ENCODE results near the gene FPR3. TPM values are rescaled to one million over a fixed set of nuclear protein-coding genes. Genes with fewer than 3 reads are reported as not detected.

Gene FPR3
- total and polyA plus RNA-seq, 4 donors: 5.5 to 19.1 (median 11.2) TPM

DNA sequence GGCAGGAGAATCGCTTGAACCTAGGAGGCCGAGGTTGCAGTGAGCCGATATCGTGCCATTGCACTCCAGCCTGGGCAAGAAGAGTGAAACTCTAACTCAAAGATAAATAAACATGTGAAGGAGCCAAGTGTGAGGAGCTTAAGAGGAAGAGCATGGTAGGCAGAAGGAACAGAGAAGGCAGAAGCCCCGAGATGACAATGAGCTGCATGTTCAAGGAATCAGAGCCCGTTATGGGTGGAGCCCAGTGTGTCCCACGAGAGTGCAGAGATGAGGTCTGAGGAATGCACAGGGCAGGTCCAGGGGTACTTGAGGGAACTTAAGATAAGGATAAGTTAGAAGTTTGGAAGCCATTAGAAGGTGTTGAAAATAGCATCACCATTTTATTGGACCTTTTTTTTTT is 33.3 kb upstream of the FPR3 start:
- Histone ChIP-seq H3K36me3 (ENCODE audit: control insufficient read depth in 4 of 4, insufficient read depth in 4 of 4, low read length in 4 of 4) (no peaks in the 10 kb centered on the region), H3K9ac (ENCODE audit: insufficient read depth in 1 of 2, low read length in 2 of 2) (no peak overlapping the region), H3K4me1 (ENCODE audit: control insufficient read depth in 5 of 5, insufficient read depth in 5 of 5, low read length in 5 of 5) (no peaks in the 10 kb centered on the region), H3K9me3 (ENCODE audit: control insufficient read depth in 4 of 4, insufficient read depth in 3 of 4, low read length in 3 of 4) (no peaks in the 10 kb centered on the region), H3K27ac (ENCODE audit: low read depth in 1 of 2, low read length in 1 of 2) (no peak overlapping the region), H3K4me3 (no peak overlapping the region), H3K27me3 (ENCODE audit: control insufficient read depth in 3 of 3, insufficient read depth in 3 of 3, low read length in 2 of 3) (peaks cover 0 to 12% (median 4%) of the 10 kb centered on the region in 3 donors)
- DNase-seq (no peak), ATAC-seq (ENCODE audit: insufficient read depth, low FRiP score) (peak; percentile 41)
- TF ChIP-seq, protein P1, sequence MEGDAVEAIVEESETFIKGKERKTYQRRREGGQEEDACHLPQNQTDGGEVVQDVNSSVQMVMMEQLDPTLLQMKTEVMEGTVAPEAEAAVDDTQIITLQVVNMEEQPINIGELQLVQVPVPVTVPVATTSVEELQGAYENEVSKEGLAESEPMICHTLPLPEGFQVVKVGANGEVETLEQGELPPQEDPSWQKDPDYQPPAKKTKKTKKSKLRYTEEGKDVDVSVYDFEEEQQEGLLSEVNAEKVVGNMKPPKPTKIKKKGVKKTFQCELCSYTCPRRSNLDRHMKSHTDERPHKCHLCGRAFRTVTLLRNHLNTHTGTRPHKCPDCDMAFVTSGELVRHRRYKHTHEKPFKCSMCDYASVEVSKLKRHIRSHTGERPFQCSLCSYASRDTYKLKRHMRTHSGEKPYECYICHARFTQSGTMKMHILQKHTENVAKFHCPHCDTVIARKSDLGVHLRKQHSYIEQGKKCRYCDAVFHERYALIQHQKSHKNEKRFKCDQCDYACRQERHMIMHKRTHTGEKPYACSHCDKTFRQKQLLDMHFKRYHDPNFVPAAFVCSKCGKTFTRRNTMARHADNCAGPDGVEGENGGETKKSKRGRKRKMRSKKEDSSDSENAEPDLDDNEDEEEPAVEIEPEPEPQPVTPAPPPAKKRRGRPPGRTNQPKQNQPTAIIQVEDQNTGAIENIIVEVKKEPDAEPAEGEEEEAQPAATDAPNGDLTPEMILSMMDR (IDR thresholded peaks at IDR 0.05; ENCODE audit: control extremely low read depth, extremely low read depth): no peak
- 72% methylated on average over 7 of the region's 7 CpGs for WGBS, 2 donors

DNA sequence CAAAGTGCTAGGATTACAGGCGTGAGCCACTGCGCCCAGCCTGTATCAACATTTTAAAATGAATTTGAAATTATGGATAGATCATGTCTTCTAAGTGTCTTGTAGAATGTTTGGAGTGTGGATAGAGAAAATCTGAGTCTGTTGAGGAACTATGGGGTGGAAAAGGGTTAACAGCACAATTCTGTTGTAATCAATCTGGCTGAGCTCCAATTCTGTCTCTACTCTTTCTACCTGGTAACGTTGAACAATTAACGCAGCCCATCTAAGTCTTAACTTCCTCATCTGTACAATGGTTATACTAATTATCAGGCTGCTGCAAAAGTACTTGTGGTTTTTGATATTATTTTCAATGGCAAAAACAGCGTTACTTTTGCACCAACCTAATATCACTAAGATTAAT is 29.9 kb upstream of the FPR3 start:
- Histone ChIP-seq H3K36me3 (ENCODE audit: control insufficient read depth in 4 of 4, insufficient read depth in 4 of 4, low read length in 4 of 4) (no peaks in the 10 kb centered on the region), H3K9ac (ENCODE audit: insufficient read depth in 1 of 2, low read length in 2 of 2) (no peak overlapping the region), H3K4me3 (no peak overlapping the region), H3K27ac (ENCODE audit: low read depth in 1 of 2, low read length in 1 of 2) (no peak overlapping the region), H3K27me3 (ENCODE audit: control insufficient read depth in 3 of 3, insufficient read depth in 3 of 3, low read length in 2 of 3) (peaks cover 0 to 15% (median 4%) of the 10 kb centered on the region in 3 donors), H3K9me3 (ENCODE audit: control insufficient read depth in 4 of 4, insufficient read depth in 3 of 4, low read length in 3 of 4) (peaks cover 0 to 9% (median 0%) of the 10 kb centered on the region in 4 donors), H3K4me1 (ENCODE audit: control insufficient read depth in 5 of 5, insufficient read depth in 5 of 5, low read length in 5 of 5) (no peaks in the 10 kb centered on the region)
- ATAC-seq (ENCODE audit: insufficient read depth, low FRiP score) (no peak), DNase-seq (no peak)
- TF ChIP-seq, protein P1 (IDR thresholded peaks at IDR 0.05; ENCODE audit: control extremely low read depth, extremely low read depth): no peak
- 44% methylated on average over 5 of the region's 5 CpGs for WGBS, 2 donors

DNA sequence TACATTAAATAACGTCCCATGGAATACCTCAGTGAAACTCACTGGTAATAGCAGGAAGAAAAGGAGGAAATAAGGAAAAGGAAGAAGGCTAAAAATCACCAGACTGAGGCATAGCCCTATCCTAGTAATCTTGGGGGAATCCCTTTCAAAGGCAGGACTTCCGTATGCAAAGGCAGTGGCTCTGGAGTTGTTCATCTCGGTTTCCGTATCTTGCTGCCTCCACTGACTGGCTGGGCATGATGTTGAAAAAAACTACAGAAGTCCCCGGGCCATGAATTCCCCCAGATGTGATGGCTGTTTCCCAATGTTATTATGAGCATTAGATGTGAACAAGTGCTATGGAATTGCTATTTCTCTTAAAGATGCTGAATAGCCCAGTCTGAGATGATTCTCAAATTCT is 28.5 kb upstream of the FPR3 start:
- no peak overlapping the region for H3K4me3 ChIP-seq
- peaks cover 0 to 9% (median 0%) of the 10 kb centered on the region in 4 donors for H3K9me3 ChIP-seq (ENCODE audit: control insufficient read depth in 4 of 4, insufficient read depth in 3 of 4, low read length in 3 of 4)
- no peaks in the 10 kb centered on the region for H3K4me1 ChIP-seq (ENCODE audit: control insufficient read depth in 5 of 5, insufficient read depth in 5 of 5, low read length in 5 of 5)
- no peak for DNase-seq
- H3K27ac ChIP-seq (ENCODE audit: low read depth in 1 of 2, low read length in 1 of 2): no peak overlapping the region
- TF ChIP-seq, protein P1 (IDR thresholded peaks at IDR 0.05; ENCODE audit: control extremely low read depth, extremely low read depth): no peak
- 51 to 60% methylated on average over 5 of the region's 5 CpGs for WGBS, 2 donors
- ATAC-seq (ENCODE audit: insufficient read depth, low FRiP score): no peak
- H3K36me3 ChIP-seq (ENCODE audit: control insufficient read depth in 4 of 4, insufficient read depth in 4 of 4, low read length in 4 of 4): no peaks in the 10 kb centered on the region
- H3K9ac ChIP-seq (ENCODE audit: insufficient read depth in 1 of 2, low read length in 2 of 2): no peak overlapping the region
- peaks cover 0 to 15% (median 5%) of the 10 kb centered on the region in 3 donors for H3K27me3 ChIP-seq (ENCODE audit: control insufficient read depth in 3 of 3, insufficient read depth in 3 of 3, low read length in 2 of 3)

All from lung (tissue), 12 donors.